Endothelial cell of umbilical vein (primary cell): ENCODE data around the gene ABHD17A. TPM values are rescaled to one million over a fixed set of nuclear protein-coding genes. Genes with fewer than 3 reads are reported as not detected.

Source experiments
- BruUV-seq: library from RNA; stranded (reverse); fragments of 400-500 nt; replicated peaks from 2 replicates; lab custom pipeline; 2021; lab: Mats Ljungman, UMichigan
- CTCF ChIA-PET: fragments of 300-600, 350-600 bp; sonication (Branson Sonifier 250); formaldehyde crosslinking; loops from one replicate; lab custom pipeline; 2021; ENCODE audit warnings: antibody characterized with exemption, inconsistent platforms; lab: Charles Lee
- POLR2A ChIA-PET: fragments of 300-600, 350-600 bp; sonication (Branson Sonifier 250); formaldehyde crosslinking; loops from one replicate; lab custom pipeline; 2021; ENCODE audit warnings: antibody characterized with exemption, inconsistent platforms; lab: Charles Lee
- DNase-seq: peaks from one replicate; pipeline ENCODE4 v3.0.0-alpha.2; 2011; ENCODE audit warnings: low read depth, low spot score
- FAIRE-seq: peaks from 2 replicates; lab custom pipeline; 2011; peaks lifted over from hg19 to GRCh38; lab: Jason Lieb, UNC
- H2AFZ ChIP-seq: 2 replicates; pipeline ENCODE4 v1.6.0; 2012; ENCODE audit warnings: low read depth, low read length, control low read depth, inconsistent platforms
- H3K27ac ChIP-seq: 2 replicates; pipeline ENCODE4 v1.5.1; 2011; ENCODE audit warnings: low read depth, mild to moderate bottlenecking, control low read depth, low read length, moderate library complexity; ENCODE audit not compliant: insufficient read depth
- H3K27me3 ChIP-seq, 2 experiments: 2 replicates each; pipeline versions ENCODE4 v1.6.0 to v1.6.1; 2011; ENCODE audit warnings: low read length in 2 of 2, mixed read lengths in 1 of 2; ENCODE audit not compliant: control insufficient read depth in 2 of 2, insufficient read depth in 2 of 2
- H3K36me3 ChIP-seq, 2 experiments: 2 replicates in 1 of 2; 3 replicates in 1 of 2; pipeline ENCODE4 v1.5.1; 2011; ENCODE audit warnings: low read length in 2 of 2, mild to moderate bottlenecking in 1 of 2, moderate library complexity in 1 of 2; ENCODE audit not compliant: control insufficient read depth in 2 of 2, insufficient read depth in 2 of 2; ENCODE audit errors: extremely low read depth in 1 of 2
- H3K4me1 ChIP-seq: 3 replicates; pipeline ENCODE4 v1.5.1; 2011; ENCODE audit warnings: mild to moderate bottlenecking, low read length; ENCODE audit not compliant: control insufficient read depth, insufficient read depth; ENCODE audit errors: extremely low read depth
- H3K4me2 ChIP-seq: 2 replicates; pipeline ENCODE4 v1.6.1; 2011; ENCODE audit warnings: low read length, control low read depth, mixed read lengths; ENCODE audit not compliant: insufficient read depth
- H3K4me3 ChIP-seq, 3 experiments: fragments of 200-600 bp in 1 of 3; sonication (generic), shearing (Covaris generic) in 1 of 3; replicated peaks in 1 of 3; 2 replicates each; pipeline ENCODE4 v1.5.1; 2011 to 2016; ENCODE audit warnings: control low read depth in 3 of 3, low read length in 3 of 3, mild to moderate bottlenecking in 2 of 3, inconsistent platforms in 1 of 3, low read depth in 1 of 3, moderate library complexity in 1 of 3; ENCODE audit not compliant: insufficient read depth in 1 of 3
- H3K79me2 ChIP-seq: 2 replicates; pipeline ENCODE4 v1.6.0; 2012; ENCODE audit warnings: low read length, inconsistent platforms; ENCODE audit not compliant: control insufficient read depth, insufficient read depth
- H3K9ac ChIP-seq: replicated peaks from 2 replicates; pipeline ENCODE3; 2011; ENCODE audit warnings: low read length, control low read depth; ENCODE audit not compliant: insufficient read depth; ENCODE audit errors: extremely low read depth
- H3K9me1 ChIP-seq: replicated peaks from 3 replicates; pipeline ENCODE4 v1.6.0; 2011; ENCODE audit warnings: mild to moderate bottlenecking, low read length; ENCODE audit not compliant: control insufficient read depth, insufficient read depth; ENCODE audit errors: extremely low read depth
- H3K9me3 ChIP-seq: replicated peaks from 2 replicates; pipeline ENCODE4 v1.5.1; 2012; ENCODE audit warnings: low read length, inconsistent platforms; ENCODE audit not compliant: control insufficient read depth, insufficient read depth
- H4K20me1 ChIP-seq: replicated peaks from 2 replicates; pipeline ENCODE3; 2011; ENCODE audit warnings: mild to moderate bottlenecking, low read length; ENCODE audit not compliant: control insufficient read depth, insufficient read depth; ENCODE audit errors: extremely low read depth
- EZH2 ChIP-seq: IDR thresholded peaks from 2 replicates; pipeline ENCODE4 v1.6.1; 2012; ENCODE audit warnings: borderline replicate concordance, low read depth, mild to moderate bottlenecking, moderate library complexity, low read length, inconsistent platforms; ENCODE audit not compliant: severe bottlenecking
- FOS ChIP-seq: IDR thresholded peaks from 2 replicates; pipeline ENCODE4 v1.6.1; 2011; ENCODE audit warnings: mild to moderate bottlenecking, low read length, moderate library complexity, borderline replicate concordance; ENCODE audit not compliant: insufficient read depth
- GATA2 ChIP-seq: IDR thresholded peaks from 2 replicates; pipeline ENCODE4 v1.7.0; 2011; ENCODE audit warnings: low read depth, mild to moderate bottlenecking, moderate library complexity, mixed read lengths, low read length; ENCODE audit not compliant: insufficient read length, insufficient read depth
- MAX ChIP-seq: IDR thresholded peaks from 2 replicates; pipeline ENCODE4 v1.6.1; 2011; ENCODE audit not compliant: insufficient read depth, insufficient read length
- MYC ChIP-seq: IDR thresholded peaks from one replicate; pipeline ENCODE4 v1.6.1; 2011; ENCODE audit warnings: mild to moderate bottlenecking, low read depth, low read length
- POLR2AphosphoS5 ChIP-seq: IDR thresholded peaks from 2 replicates; pipeline ENCODE4 v1.6.1; 2012; ENCODE audit warnings: low read depth, mild to moderate bottlenecking, control low read depth, low read length, moderate library complexity; ENCODE audit not compliant: insufficient read depth
- dilution Hi-C: fragments of 300-500 bp; cut with MboI; formaldehyde crosslinking; loops from one replicate; pipeline ENCODE4 v1.15.0; 2019; ENCODE audit warnings: low sequenced_read_pairs; ENCODE audit not compliant: extremely low pct_ligation_motif_present
- intact Hi-C: fragments of 100-400 bp; cut with micrococcal nuclease; formaldehyde crosslinking; loops from one replicate; pipeline ENCODE4 v1.10.0; 2022
- polyA plus RNA-seq, 4 experiments: library from polyadenylated mRNA; depleted of rRNA in 3 of 4; stranded (reverse) in 3 of 4; unstranded in 1 of 4; fragments of >200 nt; gene quantifications; 2 replicates each; pipeline versions ENCODE4 v1.2.1 to v1.2.3, GENCODE V29; 2011 to 2012; ENCODE audit warnings: missing spikeins in 1 of 4
- total RNA-seq: library from RNA; stranded (reverse); gene quantifications from 2 replicates; pipeline ENCODE4 v1.2.3, GENCODE V29; 2021

ABHD17A gene
- total and polyA plus RNA-seq, 2 donors (not counting 3 experiments of a cell fraction or from before 2014, with no cell fraction given) = 89.8 to 143 TPM

GRCh38 chr19:1830568-1830967 is 54.7 kb downstream of the ABHD17A start:
- CTCF ChIA-PET = interaction anchor here (1.3 to 1.8 kb wide), 2 partner anchors 158 to 285 kb away, joined by 3 to 4 read pairs; no protein-coding TSS in a partner anchor
- Histone ChIP-seq H3K27me3 (no peaks in the 10 kb centered on the region), H3K9me1 (no peaks in the 10 kb centered on the region), H3K36me3 (peaks cover 0 to 8% of the 10 kb centered on the region in 2 experiments), H3K79me2 (peaks cover 40% of the 10 kb centered on the region), H2AFZ (no peak overlapping the region), H3K4me2 (no peak overlapping the region), H3K4me1 (no peaks in the 10 kb centered on the region), H3K9me3 (no peaks in the 10 kb centered on the region), H3K9ac (no peak overlapping the region), H4K20me1 (no peaks in the 10 kb centered on the region), H3K27ac (no peak overlapping the region), H3K4me3 (no peak overlapping the region)
- no peak for FAIRE-seq
- no peak for TF ChIP-seq MYC
- no peak for DNase-seq
- POLR2A ChIA-PET = no interaction called here
- no TSS peak for BruUV-seq
- intact Hi-C loops (no loop called here), dilution Hi-C loops (no loop called here)

- H3K36me3 ChIP-seq = peaks cover 0 to 8% of the 10 kb centered on the region in 2 experiments
- no peak overlapping the region for H3K4me3 ChIP-seq
- DNase-seq = no peak
- ChIA-PET CTCF (interaction anchor here (1.3 to 4.6 kb wide), 3 partner anchors 11 to 284 kb away, joined by 3 to 83 read pairs (median 4); no protein-coding TSS in a partner anchor), POLR2A (no interaction called here)
- FAIRE-seq = no peak
- peaks cover 34% of the 10 kb centered on the region for H3K79me2 ChIP-seq
- dilution Hi-C loops (no loop called here), intact Hi-C loops (loop anchor here (5.0 kb wide), 1 partner anchor 43 kb away; no protein-coding TSS in a partner anchor)
- H3K27me3 ChIP-seq = no peaks in the 10 kb centered on the region
- no peak overlapping the region for H3K27ac ChIP-seq
- no peaks in the 10 kb centered on the region for H3K9me1 ChIP-seq
- no peaks in the 10 kb centered on the region for H3K4me1 ChIP-seq
- TF ChIP-seq EZH2 (no peak), FOS (no peak), MAX (no peak), POLR2AphosphoS5 (no peak), GATA2 (no peak)
- H2AFZ ChIP-seq = no peak overlapping the region
- no peaks in the 10 kb centered on the region for H3K9me3 ChIP-seq
- no peak overlapping the region for H3K4me2 ChIP-seq
- no peak overlapping the region for H3K9ac ChIP-seq
- no peaks in the 10 kb centered on the region for H4K20me1 ChIP-seq
- BruUV-seq = no TSS peak
Measured at GRCh38 chr19:1829958-1830357, 55.3 kb downstream of the ABHD17A start.
